Body of pancreas (tissue), 4 donors: ENCODE data around the gene UBE2E1. TPM values are rescaled to one million over a fixed set of nuclear protein-coding genes. Genes with fewer than 3 reads are reported as not detected.

Experiments
- ATAC-seq: fragments of 150-250 bp; one replicate; pipeline ENCODE4 v1.9.1; 2016
- DNase-seq, 4 donors: peaks; one replicate each; pipeline ENCODE4 v3.0.0-alpha.2; 2019
- H3K27ac ChIP-seq, 4 donors: fragments of 200-600 bp; sonication (generic); 1 replicate in 3 of 4; 2 replicates in 1 of 4; pipeline versions ENCODE4 v1.5.1 to v1.6.1; 2016 to 2019; ENCODE audit warnings: mild to moderate bottlenecking in 1 of 4, mixed read lengths in 1 of 4, moderate library complexity in 1 of 4
- H3K27me3 ChIP-seq, 2 donors: fragments of 200-600 bp; sonication (generic); one replicate each; pipeline ENCODE4 v1.6.0; 2016; ENCODE audit warnings: mild to moderate bottlenecking in 1 of 2
- H3K36me3 ChIP-seq, 2 donors: fragments of 200-600 bp; sonication (generic); replicated peaks in 1 of 2; 2 replicates each; pipeline ENCODE4 v1.5.1; 2016; ENCODE audit warnings: low read depth in 2 of 2; ENCODE audit not compliant: insufficient read depth in 1 of 2
- H3K4me1 ChIP-seq: fragments of 200-600 bp; sonication (generic); one replicate; pipeline ENCODE4 v1.6.0; 2016
- H3K4me3 ChIP-seq, 2 donors: fragments of 200-600 bp; sonication (generic); 1 replicate in 1 of 2; 2 replicates in 1 of 2; pipeline ENCODE4 v1.5.1; 2016 to 2019
- H3K9me3 ChIP-seq, 3 donors: fragments of 200-600 bp; sonication (generic); 1 replicate in 2 of 3; 2 replicates in 1 of 3; pipeline ENCODE4 v1.5.1; 2016
- POLR2A ChIP-seq, 3 donors: fragments of 450-650 bp; IDR thresholded peaks; one replicate each; pipeline ENCODE4 v1.6.1; 2016; ENCODE audit warnings: antibody characterized with exemption in 3 of 3, mild to moderate bottlenecking in 2 of 3
- WGBS, 2 donors: methylation state at CpG; one replicate each; pipeline ENCODE4 v1.1.5; 2017; 5-methylcytosine and 5-hydroxymethylcytosine counted together
- intact Hi-C: fragments of 100-400 bp; cut with DNase I; formaldehyde crosslinking; loops from one replicate; pipeline ENCODE4 v1.15.1; 2023
- total RNA-seq, 2 donors: library from RNA; depleted of rRNA; stranded (reverse); fragments of >200 nt; gene quantifications; one replicate each; pipeline ENCODE4 v1.1.0, GENCODE V29; 2016
- TF ChIP-seq, protein P1 (sequence below), 7 experiments: fragments of 450-650 bp in 4 of 7; fragments of 200-600 bp in 3 of 7; sonication (generic) in 3 of 7; IDR thresholded peaks; one replicate each; pipeline ENCODE4 v1.5.1; 2016 to 2019; ENCODE audit warnings: antibody characterized with exemption in 7 of 7

The UBE2E1 gene
- total RNA-seq, 2 donors from 2014 or later: 21.1 to 30.9 TPM

DNA sequence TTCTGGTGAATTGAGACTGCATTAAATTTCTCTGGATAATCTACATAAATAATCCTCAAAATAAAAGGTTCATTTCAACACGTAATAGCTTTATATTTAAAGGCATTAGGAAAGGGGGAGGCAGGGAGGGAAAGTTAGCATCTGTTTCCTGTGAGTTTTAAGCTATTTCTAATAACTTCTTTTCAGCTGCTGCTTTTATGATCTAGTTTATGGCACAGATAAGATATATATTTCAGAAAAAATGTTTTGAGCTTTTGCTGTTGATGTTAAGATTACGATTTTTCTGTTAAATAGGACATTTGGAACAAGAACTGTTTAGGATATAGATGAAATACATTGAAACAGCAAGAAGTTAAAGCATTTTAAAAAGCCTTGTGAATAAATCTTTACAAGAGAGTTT, 30.0 kb downstream of the UBE2E1 start:
- no peaks in the 10 kb centered on the region for H3K9me3 ChIP-seq
- 51 to 70% methylated on average over 2 of the region's 2 CpGs for WGBS, 2 donors
- ATAC-seq: no peak

DNA sequence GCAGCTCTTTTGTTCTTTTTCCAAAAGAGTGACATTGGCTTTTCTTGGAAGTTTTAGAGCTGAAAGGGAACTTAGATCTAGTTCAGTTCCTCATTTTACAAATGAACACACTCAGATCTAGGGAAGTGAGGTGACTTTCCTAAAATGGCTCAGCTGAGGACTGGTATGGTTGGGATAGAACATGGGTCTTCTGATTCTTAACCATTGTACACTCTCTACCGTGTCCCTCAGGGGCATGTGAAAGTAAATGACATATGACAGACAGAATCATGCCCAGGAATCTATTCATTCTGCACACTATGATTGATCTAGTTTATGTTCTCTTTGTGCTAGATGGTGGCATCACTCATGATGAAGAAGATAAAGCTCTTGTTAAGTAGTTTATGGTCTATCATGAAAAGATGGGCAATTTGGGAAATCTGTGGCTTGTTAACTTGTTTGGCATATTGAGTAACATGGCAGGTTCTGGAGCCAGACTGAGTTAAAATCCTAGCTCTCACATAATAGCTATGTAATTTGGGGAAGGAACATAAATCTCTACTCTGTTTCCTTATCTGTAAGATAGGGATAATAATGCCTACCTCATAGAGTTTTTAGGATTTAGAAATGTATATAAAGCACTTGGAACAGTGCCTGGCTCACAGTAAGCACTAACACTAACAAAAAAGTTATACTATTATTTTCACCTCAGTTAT, 30.9 kb downstream of the UBE2E1 start:
- no peaks in the 10 kb centered on the region for H3K27me3 ChIP-seq
- 61 to 67% methylated on average over 1 of the region's 1 CpG for WGBS, 2 donors

More for the DNA sequence above, 30.0 kb downstream of the UBE2E1 start:
- no peak for TF ChIP-seq POLR2A (IDR thresholded peaks at IDR 0.05)
- TF ChIP-seq, protein P1, sequence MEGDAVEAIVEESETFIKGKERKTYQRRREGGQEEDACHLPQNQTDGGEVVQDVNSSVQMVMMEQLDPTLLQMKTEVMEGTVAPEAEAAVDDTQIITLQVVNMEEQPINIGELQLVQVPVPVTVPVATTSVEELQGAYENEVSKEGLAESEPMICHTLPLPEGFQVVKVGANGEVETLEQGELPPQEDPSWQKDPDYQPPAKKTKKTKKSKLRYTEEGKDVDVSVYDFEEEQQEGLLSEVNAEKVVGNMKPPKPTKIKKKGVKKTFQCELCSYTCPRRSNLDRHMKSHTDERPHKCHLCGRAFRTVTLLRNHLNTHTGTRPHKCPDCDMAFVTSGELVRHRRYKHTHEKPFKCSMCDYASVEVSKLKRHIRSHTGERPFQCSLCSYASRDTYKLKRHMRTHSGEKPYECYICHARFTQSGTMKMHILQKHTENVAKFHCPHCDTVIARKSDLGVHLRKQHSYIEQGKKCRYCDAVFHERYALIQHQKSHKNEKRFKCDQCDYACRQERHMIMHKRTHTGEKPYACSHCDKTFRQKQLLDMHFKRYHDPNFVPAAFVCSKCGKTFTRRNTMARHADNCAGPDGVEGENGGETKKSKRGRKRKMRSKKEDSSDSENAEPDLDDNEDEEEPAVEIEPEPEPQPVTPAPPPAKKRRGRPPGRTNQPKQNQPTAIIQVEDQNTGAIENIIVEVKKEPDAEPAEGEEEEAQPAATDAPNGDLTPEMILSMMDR (IDR thresholded peaks at IDR 0.05): no peak
- Histone ChIP-seq H3K4me1 (no peaks in the 10 kb centered on the region), H3K36me3 (no peaks in the 10 kb centered on the region), H3K27me3 (no peaks in the 10 kb centered on the region), H3K27ac (no peak overlapping the region), H3K4me3 (no peak overlapping the region)
- intact Hi-C loops: no loop called here
- no peak for DNase-seq

DNA sequence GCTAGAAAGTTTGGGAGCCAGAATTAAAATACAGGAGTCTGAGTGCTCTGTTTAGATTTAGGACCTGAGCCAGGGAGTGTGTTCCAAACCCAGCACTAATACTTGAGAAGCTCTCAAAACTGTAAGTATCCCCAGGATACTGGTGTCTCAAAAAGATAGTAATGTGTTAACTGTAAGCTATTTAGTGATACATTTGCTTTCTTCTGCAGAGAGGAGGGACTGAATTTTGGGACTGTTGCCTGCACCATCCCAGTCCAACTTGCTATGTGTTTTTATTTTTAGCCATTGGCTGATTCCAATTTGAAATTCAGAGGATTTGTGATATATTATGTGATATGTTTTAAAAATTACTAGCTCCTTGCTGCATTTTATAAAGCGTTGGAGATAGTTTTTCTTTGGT, 31.5 kb downstream of the UBE2E1 start:
- Histone ChIP-seq H3K27me3 (no peaks in the 10 kb centered on the region), H3K27ac (no peak overlapping the region), H3K4me3 (no peak overlapping the region), H3K36me3 (no peaks in the 10 kb centered on the region), H3K4me1 (no peaks in the 10 kb centered on the region), H3K9me3 (no peaks in the 10 kb centered on the region)
- intact Hi-C loops: no loop called here
- no peak for ATAC-seq
- TF ChIP-seq, protein P1 (IDR thresholded peaks at IDR 0.05): no peak
- no peak for TF ChIP-seq POLR2A (IDR thresholded peaks at IDR 0.05)
- no peak for DNase-seq
- WGBS, 2 donors: 89 to 95% methylated on average over 1 of the region's 1 CpG

More for the DNA sequence above, 30.9 kb downstream of the UBE2E1 start:
- intact Hi-C loops: no loop called here
- DNase-seq (no peak), ATAC-seq (no peak)
- no peaks in the 10 kb centered on the region for H3K4me1 ChIP-seq
- no peaks in the 10 kb centered on the region for H3K9me3 ChIP-seq
- H3K27ac ChIP-seq: no peak overlapping the region
- no peak for TF ChIP-seq POLR2A (IDR thresholded peaks at IDR 0.05)
- TF ChIP-seq, protein P1 (IDR thresholded peaks at IDR 0.05): no peak
- no peak overlapping the region for H3K4me3 ChIP-seq
- H3K36me3 ChIP-seq: no peaks in the 10 kb centered on the region

DNA sequence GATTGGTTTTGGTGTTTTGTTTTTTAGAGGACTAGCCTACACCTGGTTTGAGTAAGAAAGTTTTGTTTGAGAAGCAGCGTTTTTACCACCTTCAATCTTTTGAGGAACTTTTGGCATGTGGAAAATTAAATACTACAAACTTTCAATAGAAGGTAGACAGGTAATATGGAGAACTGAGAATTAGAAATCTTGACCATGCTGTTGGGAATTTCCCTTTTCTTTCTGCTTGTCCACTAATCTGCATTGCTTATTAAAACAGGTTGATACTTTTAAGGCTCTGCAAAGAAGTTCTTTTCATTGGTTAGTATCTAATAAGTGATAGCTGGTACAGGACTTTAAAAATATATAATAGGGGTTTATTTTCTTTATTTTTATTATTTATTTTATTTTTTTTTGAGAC, 31.9 kb downstream of the UBE2E1 start:
- Histone ChIP-seq H3K36me3 (no peaks in the 10 kb centered on the region), H3K27me3 (no peaks in the 10 kb centered on the region), H3K4me3 (no peak overlapping the region), H3K4me1 (no peaks in the 10 kb centered on the region), H3K9me3 (no peaks in the 10 kb centered on the region), H3K27ac (no peak overlapping the region)
- 29 to 34% methylated on average over 1 of the region's 1 CpG for WGBS, 2 donors
- DNase-seq: no peak
- ATAC-seq: no peak
- TF ChIP-seq POLR2A (IDR thresholded peaks at IDR 0.05): no peak
- TF ChIP-seq, protein P1 (IDR thresholded peaks at IDR 0.05): no peak
- intact Hi-C loops: no loop called here

DNA sequence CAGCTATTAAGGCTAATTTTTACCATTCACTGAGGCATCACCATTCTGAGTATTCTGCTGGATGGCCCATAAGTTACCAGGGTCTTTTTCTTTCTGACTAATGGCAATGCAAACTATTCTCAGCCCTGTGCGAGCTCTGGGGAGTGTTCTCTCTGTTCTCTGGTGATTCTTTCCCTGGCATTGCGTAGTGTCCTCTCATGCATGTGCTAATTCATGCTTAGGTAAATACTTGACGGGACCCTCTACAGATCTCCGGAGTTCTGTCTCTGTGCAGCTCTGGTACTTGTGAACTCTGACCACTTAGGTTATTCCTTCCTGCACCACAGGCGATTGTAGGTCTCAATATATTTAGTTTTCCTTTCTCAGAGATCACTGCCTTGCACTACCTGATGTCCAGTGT, 34.8 kb downstream of the UBE2E1 start:
- 91 to 93% methylated on average over 5 of the region's 5 CpGs for WGBS, 2 donors
- no peak for DNase-seq

More for the DNA sequence above, 34.8 kb downstream of the UBE2E1 start:
- Histone ChIP-seq H3K4me1 (no peaks in the 10 kb centered on the region), H3K36me3 (no peaks in the 10 kb centered on the region), H3K27me3 (no peaks in the 10 kb centered on the region), H3K4me3 (no peak overlapping the region), H3K9me3 (no peaks in the 10 kb centered on the region), H3K27ac (no peak overlapping the region)
- ATAC-seq: no peak
- TF ChIP-seq, protein P1 (IDR thresholded peaks at IDR 0.05): no peak
- TF ChIP-seq POLR2A (IDR thresholded peaks at IDR 0.05): no peak
- intact Hi-C loops: no loop called here
